OCI-LY7 (cell line): Measurements from ENCODE around the gene LRRC73. TPM values are rescaled to one million over a fixed set of nuclear protein-coding genes. Genes with fewer than 3 reads are reported as not detected.

Experiments used
- BruUV-seq: library from RNA; stranded (reverse); fragments of 400-500 nt; replicated peaks from 2 replicates; lab custom pipeline; 2021; lab: Mats Ljungman, UMichigan
- CTCF ChIA-PET: fragments of 300-600 bp; sonication (Branson Sonifier 250); formaldehyde crosslinking; loops from one replicate; lab custom pipeline; 2022; ENCODE audit warnings: antibody characterized with exemption; ENCODE audit not compliant: unreplicated experiment; lab: Charles Lee
- POLR2A ChIA-PET: fragments of 300-600 bp; sonication (Branson Sonifier 250); formaldehyde crosslinking; loops from one replicate; lab custom pipeline; 2022; ENCODE audit warnings: antibody characterized with exemption; lab: Charles Lee
- DNase-seq: peaks from one replicate; pipeline ENCODE4 v3.0.0-alpha.2; 2015; ENCODE audit warnings: low spot score
- H2AFZ ChIP-seq: fragments of 200-600 bp; sonication (generic), shearing (Covaris generic); 2 replicates; pipeline ENCODE4 v1.6.1; 2014; ENCODE audit warnings: mild to moderate bottlenecking, antibody characterized with exemption, low read length, moderate library complexity
- H3K27ac ChIP-seq: fragments of 200-600 bp; sonication (generic); 2 replicates; pipeline ENCODE4 v1.5.1; 2014; ENCODE audit warnings: mixed run types, low read depth, mild to moderate bottlenecking, moderate library complexity, low read length, inconsistent platforms; ENCODE audit not compliant: poor library complexity, severe bottlenecking
- H3K36me3 ChIP-seq: fragments of 200-600 bp; sonication (generic); 2 replicates; pipeline ENCODE4 v1.6.1; 2014; ENCODE audit warnings: mild to moderate bottlenecking, antibody characterized with exemption, low read length, moderate library complexity, mixed read lengths; ENCODE audit not compliant: insufficient read depth
- H3K4me1 ChIP-seq: fragments of 200-600 bp; sonication (generic); 2 replicates; pipeline ENCODE4 v1.5.1; 2014; ENCODE audit warnings: mild to moderate bottlenecking, low read length; ENCODE audit not compliant: insufficient read depth, poor library complexity, severe bottlenecking
- H3K4me2 ChIP-seq: fragments of 200-600 bp; sonication (generic); 2 replicates; pipeline ENCODE4 v1.6.1; 2014; ENCODE audit warnings: mild to moderate bottlenecking, low read length
- H3K4me3 ChIP-seq: fragments of 200-600 bp; sonication (generic); 2 replicates; pipeline ENCODE4 v1.5.1; 2014; ENCODE audit warnings: mild to moderate bottlenecking, low read depth, low read length; ENCODE audit not compliant: poor library complexity, severe bottlenecking
- H3K79me2 ChIP-seq: fragments of 200-600 bp; sonication (generic); 2 replicates; pipeline ENCODE4 v1.6.1; 2016; ENCODE audit warnings: low read depth, mild to moderate bottlenecking, low read length, moderate library complexity, mixed read lengths; ENCODE audit not compliant: insufficient read depth
- H3K9me2 ChIP-seq: fragments of 200-600 bp; sonication (generic); 2 replicates; pipeline ENCODE4 v1.6.1; 2016; ENCODE audit warnings: mild to moderate bottlenecking, low read length, mixed read lengths; ENCODE audit not compliant: insufficient read depth
- H3K9me3 ChIP-seq: fragments of 200-600 bp; sonication (generic); 2 replicates; pipeline ENCODE4 v1.6.1; 2014; ENCODE audit warnings: mild to moderate bottlenecking, mixed run types, low read length, mixed read lengths
- H4K20me1 ChIP-seq: fragments of 200-600 bp; sonication (generic); 2 replicates; pipeline ENCODE4 v1.6.1; 2014; ENCODE audit warnings: mild to moderate bottlenecking, antibody characterized with exemption, low read length, moderate library complexity, mixed read lengths; ENCODE audit not compliant: insufficient read depth
- EZH2phosphoT487 ChIP-seq: fragments of 200-600 bp; sonication (generic); IDR thresholded peaks from 2 replicates; pipeline ENCODE4 v1.6.1; 2018; ENCODE audit warnings: low read depth, borderline replicate concordance, mild to moderate bottlenecking, mixed run types, antibody characterized with exemption, low read length, moderate library complexity, mixed read lengths
- intact Hi-C: fragments of 100-400 bp; cut with micrococcal nuclease; formaldehyde crosslinking; loops from one replicate; pipeline ENCODE4 v1.10.0; 2022; ENCODE audit not compliant: unreplicated experiment
- total RNA-seq, 2 experiments: library from RNA; depleted of rRNA in 1 of 2; stranded (reverse); fragments of >200 nt in 1 of 2; shearing (Covaris generic) in 1 of 2; gene quantifications; 2 replicates each; pipeline ENCODE4 v1.2.3, GENCODE V29; 2014 to 2022
- TF ChIP-seq, protein P1 (sequence below): fragments of 200-600 bp; sonication (generic); conservative IDR thresholded peaks from 2 replicates; pipeline ENCODE4 v1.5.1; 2014; ENCODE audit warnings: mild to moderate bottlenecking, antibody characterized with exemption, low read length, moderate library complexity, mixed read lengths

Gene LRRC73
- total RNA-seq, 2 experiments from 2014 or later, result 0.19 to 0.25 TPM

- POLR2A ChIA-PET, result interaction anchor here (0.6 to 2.1 kb wide), 13 partner anchors 9 to 483 kb away, joined by 3 to 6 read pairs (median 3); partner anchors contain the start of gene ZNF318
- TF ChIP-seq, protein P1, sequence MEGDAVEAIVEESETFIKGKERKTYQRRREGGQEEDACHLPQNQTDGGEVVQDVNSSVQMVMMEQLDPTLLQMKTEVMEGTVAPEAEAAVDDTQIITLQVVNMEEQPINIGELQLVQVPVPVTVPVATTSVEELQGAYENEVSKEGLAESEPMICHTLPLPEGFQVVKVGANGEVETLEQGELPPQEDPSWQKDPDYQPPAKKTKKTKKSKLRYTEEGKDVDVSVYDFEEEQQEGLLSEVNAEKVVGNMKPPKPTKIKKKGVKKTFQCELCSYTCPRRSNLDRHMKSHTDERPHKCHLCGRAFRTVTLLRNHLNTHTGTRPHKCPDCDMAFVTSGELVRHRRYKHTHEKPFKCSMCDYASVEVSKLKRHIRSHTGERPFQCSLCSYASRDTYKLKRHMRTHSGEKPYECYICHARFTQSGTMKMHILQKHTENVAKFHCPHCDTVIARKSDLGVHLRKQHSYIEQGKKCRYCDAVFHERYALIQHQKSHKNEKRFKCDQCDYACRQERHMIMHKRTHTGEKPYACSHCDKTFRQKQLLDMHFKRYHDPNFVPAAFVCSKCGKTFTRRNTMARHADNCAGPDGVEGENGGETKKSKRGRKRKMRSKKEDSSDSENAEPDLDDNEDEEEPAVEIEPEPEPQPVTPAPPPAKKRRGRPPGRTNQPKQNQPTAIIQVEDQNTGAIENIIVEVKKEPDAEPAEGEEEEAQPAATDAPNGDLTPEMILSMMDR, result no peak
- TF ChIP-seq EZH2phosphoT487, result no peak
- Histone ChIP-seq H4K20me1 (no peaks in the 10 kb centered on the region), H3K27ac (no peak within 1 kb of the TSS), H3K4me1 (peaks cover 18% of the 10 kb centered on the region), H3K4me2 (peak within 1 kb of the TSS; percentile 89), H3K9me2 (no peaks in the 10 kb centered on the region), H3K79me2 (peaks cover 8% of the 10 kb centered on the region; the same call in 1 of the 2 replicates), H2AFZ (peak within 1 kb of the TSS; percentile 96), H3K4me3 (peak within 1 kb of the TSS; percentile 82), H3K9me3 (no peaks in the 10 kb centered on the region), H3K36me3 (no peaks in the 10 kb centered on the region)
- BruUV-seq, result no TSS peak
- DNase-seq, result peak; percentile 90
- intact Hi-C loops, result loop anchor here (5.0 kb wide), 1 partner anchor 305 kb away; the partner anchor contains the start of gene SRF
- CTCF ChIA-PET, result interaction anchor here (0.7 kb wide), 1 partner anchor 1309 kb away, joined by 7 read pairs; no protein-coding TSS in a partner anchor
These were observed 32.7 kb downstream of the LRRC73 start, which contains the start of gene TJAP1 for GRCh38 chr6:43477235-43478007. TJAP1 (plus strand) TSS chr6:43477570; CDS start chr6:43499002, 21,432 bp downstream.

DNA sequence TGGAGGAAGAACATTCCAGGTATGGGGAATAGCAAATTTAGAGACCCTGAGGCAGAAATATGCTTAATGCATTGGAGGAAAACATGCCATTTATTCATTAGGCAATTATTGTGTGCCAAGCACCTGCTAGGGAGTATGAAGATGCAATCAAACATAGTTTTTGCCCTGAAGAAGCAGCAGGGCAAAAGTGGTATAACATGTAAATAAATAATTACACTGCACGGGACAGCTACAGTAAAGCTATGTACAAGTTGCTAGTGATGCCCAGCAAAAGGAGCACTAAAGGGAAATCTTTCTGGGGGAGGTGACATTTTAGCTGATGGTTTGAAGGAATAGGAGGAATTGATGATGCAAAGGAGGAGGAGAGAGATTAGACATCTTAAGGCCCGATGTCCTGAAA is 33.4 kb downstream of the LRRC73 start:
- no peaks in the 10 kb centered on the region for H4K20me1 ChIP-seq
- H3K4me3 ChIP-seq, result peak overlapping the region; percentile 82
- H3K4me1 ChIP-seq, result peaks cover 18% of the 10 kb centered on the region
- peak; percentile 33 for DNase-seq
- no peak for TF ChIP-seq EZH2phosphoT487
- TF ChIP-seq, protein P1, result no peak
- peaks cover 8% of the 10 kb centered on the region; the same call in 1 of the 2 replicates for H3K79me2 ChIP-seq
- H3K9me2 ChIP-seq, result no peaks in the 10 kb centered on the region
- intact Hi-C loops, result loop anchor here (5.0 kb wide), 1 partner anchor 304 kb away; the partner anchor contains the start of gene SRF
- CTCF ChIA-PET, result interaction anchor here (0.7 kb wide), 1 partner anchor 1308 kb away, joined by 7 read pairs; no protein-coding TSS in a partner anchor
- no TSS peak for BruUV-seq
- H3K36me3 ChIP-seq, result no peaks in the 10 kb centered on the region
- H3K27ac ChIP-seq, result no peak overlapping the region
- H3K4me2 ChIP-seq, result peak overlapping the region; percentile 89
- H3K9me3 ChIP-seq, result no peaks in the 10 kb centered on the region
- POLR2A ChIA-PET, result interaction anchor here (0.7 to 2.1 kb wide), 6 partner anchors 12 to 162 kb away, joined by 4 to 6 read pairs (median 5); no protein-coding TSS in a partner anchor
- H2AFZ ChIP-seq, result peak overlapping the region; percentile 96
